Measurements from ENCODE around the gene RAB3GAP1. TPM values are rescaled to one million over a fixed set of nuclear protein-coding genes. Genes with fewer than 3 reads are reported as not detected.

RAB3GAP1 gene
- total RNA-seq, 1 donor from 2014 or later, result 23.4 TPM

DNA sequence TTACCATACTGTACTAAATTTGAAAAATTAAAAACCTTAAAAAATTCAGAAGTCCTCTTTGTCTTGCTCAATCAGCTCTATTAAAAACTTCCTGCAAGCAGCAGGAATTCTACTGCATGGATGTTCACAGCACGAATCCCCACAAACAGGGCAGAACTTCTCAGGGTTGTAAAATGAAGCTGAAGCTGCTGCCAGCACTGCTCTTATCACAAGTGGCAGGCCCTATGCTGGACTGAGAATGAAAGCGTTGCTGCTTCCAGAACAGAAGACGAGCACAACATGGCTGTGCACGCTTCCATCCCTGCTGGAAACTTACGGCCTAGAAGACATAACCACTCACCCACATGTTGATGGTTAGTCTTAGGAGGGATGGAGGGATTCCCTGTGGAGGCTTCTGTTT lies 134.0 kb downstream of the RAB3GAP1 start:
- H3K4me1 Mint-ChIP-seq (ENCODE audit: low read depth), result no peaks in the 10 kb centered on the region
- DNase-seq (ENCODE audit: low spot score), result no peak
- H3K36me3 Mint-ChIP-seq (ENCODE audit: low read depth), result peaks cover 4% of the 10 kb centered on the region
- no peaks in the 10 kb centered on the region for H3K27me3 Mint-ChIP-seq (ENCODE audit: insufficient read depth)
- H3K4me3 Mint-ChIP-seq, result no peak overlapping the region
- H3K27ac Mint-ChIP-seq, result no peak overlapping the region
- peaks cover 6% of the 10 kb centered on the region for H3K9me3 Mint-ChIP-seq
- intact Hi-C loops (cut with micrococcal nuclease), result no loop called here

GRCh38 chr2:135187270-135187669 lies 135.2 kb downstream of the RAB3GAP1 start:
- Mint-ChIP-seq H3K4me1 (ENCODE audit: low read depth) (no peaks in the 10 kb centered on the region), H3K4me3 (no peak overlapping the region), H3K27ac (no peak overlapping the region), H3K9me3 (peaks cover 6% of the 10 kb centered on the region), H3K36me3 (ENCODE audit: low read depth) (peaks cover 4% of the 10 kb centered on the region), H3K27me3 (ENCODE audit: insufficient read depth) (no peaks in the 10 kb centered on the region)
- no peak for DNase-seq (ENCODE audit: low spot score)
- intact Hi-C loops (cut with micrococcal nuclease), result no loop called here

GRCh38 chr2:135189148-135189547 lies 137.1 kb downstream of the RAB3GAP1 start:
- intact Hi-C loops (cut with micrococcal nuclease), result no loop called here
- H3K4me3 Mint-ChIP-seq, result no peak overlapping the region
- no peak for DNase-seq (ENCODE audit: low spot score)
- H3K36me3 Mint-ChIP-seq (ENCODE audit: low read depth), result peaks cover 4% of the 10 kb centered on the region
- no peak overlapping the region for H3K27ac Mint-ChIP-seq
- H3K9me3 Mint-ChIP-seq, result peaks cover 12% of the 10 kb centered on the region
- H3K4me1 Mint-ChIP-seq (ENCODE audit: low read depth), result no peaks in the 10 kb centered on the region
- H3K27me3 Mint-ChIP-seq (ENCODE audit: insufficient read depth), result no peaks in the 10 kb centered on the region

- Mint-ChIP-seq H3K27ac (no peak overlapping the region), H3K36me3 (ENCODE audit: low read depth) (peaks cover 4% of the 10 kb centered on the region), H3K4me3 (no peak overlapping the region), H3K4me1 (ENCODE audit: low read depth) (no peaks in the 10 kb centered on the region), H3K9me3 (peaks cover 15% of the 10 kb centered on the region), H3K27me3 (ENCODE audit: insufficient read depth) (no peaks in the 10 kb centered on the region)
- intact Hi-C loops (cut with micrococcal nuclease), result no loop called here
- DNase-seq (ENCODE audit: low spot score), result no peak
Measured at GRCh38 chr2:135190799-135191198, 138.7 kb downstream of the RAB3GAP1 start.

DNA sequence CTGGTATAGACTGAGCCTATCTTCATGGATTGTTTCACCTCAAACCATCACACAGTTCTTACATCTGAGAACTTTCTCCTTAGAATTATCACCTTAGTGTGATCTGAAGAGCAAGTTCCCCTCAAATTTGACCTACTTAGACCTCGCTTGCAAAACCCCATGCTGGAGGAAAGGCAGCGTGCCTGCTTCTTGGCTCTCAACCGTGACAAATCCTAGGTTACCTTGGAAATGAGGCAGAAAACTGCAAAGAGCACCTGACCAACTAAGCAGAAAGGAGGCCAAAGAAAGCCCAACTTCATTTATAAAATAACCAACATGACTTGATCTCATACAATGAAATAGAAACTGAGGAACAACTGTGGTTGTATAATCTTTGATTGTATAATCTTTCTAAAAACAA lies 146.4 kb downstream of the RAB3GAP1 start:
- Mint-ChIP-seq H3K9me3 (peaks cover 5% of the 10 kb centered on the region), H3K27ac (no peak overlapping the region), H3K4me1 (ENCODE audit: low read depth) (no peaks in the 10 kb centered on the region), H3K27me3 (ENCODE audit: insufficient read depth) (no peaks in the 10 kb centered on the region), H3K36me3 (ENCODE audit: low read depth) (no peaks in the 10 kb centered on the region), H3K4me3 (no peak overlapping the region)
- DNase-seq (ENCODE audit: low spot score), result no peak
- intact Hi-C loops (cut with micrococcal nuclease), result no loop called here

- Mint-ChIP-seq H3K9me3 (no peaks in the 10 kb centered on the region), H3K4me1 (ENCODE audit: low read depth) (no peaks in the 10 kb centered on the region)
- intact Hi-C loops (cut with micrococcal nuclease), result no loop called here
Measured at GRCh38 chr2:135202751-135203150, 150.7 kb downstream of the RAB3GAP1 start.

GRCh38 chr2:135203944-135204343 lies 151.9 kb downstream of the RAB3GAP1 start:
- H3K27ac Mint-ChIP-seq, result no peak overlapping the region
- H3K36me3 Mint-ChIP-seq (ENCODE audit: low read depth), result no peaks in the 10 kb centered on the region
- intact Hi-C loops (cut with micrococcal nuclease), result no loop called here
- H3K27me3 Mint-ChIP-seq (ENCODE audit: insufficient read depth), result no peaks in the 10 kb centered on the region
- no peaks in the 10 kb centered on the region for H3K4me1 Mint-ChIP-seq (ENCODE audit: low read depth)
- H3K4me3 Mint-ChIP-seq, result no peak overlapping the region
- DNase-seq (ENCODE audit: low spot score), result no peak
- no peaks in the 10 kb centered on the region for H3K9me3 Mint-ChIP-seq

More at GRCh38 chr2:135202751-135203150, 150.7 kb downstream of the RAB3GAP1 start:
- DNase-seq (ENCODE audit: low spot score), result no peak
- Mint-ChIP-seq H3K27me3 (ENCODE audit: insufficient read depth) (no peaks in the 10 kb centered on the region), H3K27ac (no peak overlapping the region), H3K4me3 (no peak overlapping the region), H3K36me3 (ENCODE audit: low read depth) (no peaks in the 10 kb centered on the region)

DNA sequence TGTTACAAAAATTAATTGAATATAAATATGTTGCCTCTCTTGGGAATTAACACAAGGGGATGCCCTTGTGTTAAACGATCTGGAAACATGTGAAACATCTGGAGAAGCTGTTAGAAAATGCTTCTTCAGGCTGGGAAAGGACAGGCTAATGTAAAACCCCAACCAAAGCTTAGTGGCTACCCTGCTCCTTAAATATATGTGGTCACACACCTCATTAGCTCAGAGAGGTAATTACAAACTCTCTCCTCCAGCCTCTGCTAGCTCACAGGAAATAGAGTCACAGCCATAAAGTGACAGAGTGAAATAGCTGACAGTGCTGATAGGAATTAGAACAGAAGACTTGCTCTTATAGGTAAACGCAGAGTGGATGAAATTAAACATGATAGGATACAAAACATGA lies 155.9 kb downstream of the RAB3GAP1 start:
- Mint-ChIP-seq H3K9me3 (no peaks in the 10 kb centered on the region), H3K4me3 (no peak overlapping the region), H3K27ac (no peak overlapping the region), H3K27me3 (ENCODE audit: insufficient read depth) (no peaks in the 10 kb centered on the region), H3K4me1 (ENCODE audit: low read depth) (no peaks in the 10 kb centered on the region), H3K36me3 (ENCODE audit: low read depth) (no peaks in the 10 kb centered on the region)
- no peak for DNase-seq (ENCODE audit: low spot score)
- intact Hi-C loops (cut with micrococcal nuclease), result no loop called here

GRCh38 chr2:135212757-135213156 lies 160.7 kb downstream of the RAB3GAP1 start:
- H3K4me3 Mint-ChIP-seq, result no peak overlapping the region
- no peak for DNase-seq (ENCODE audit: low spot score)

GRCh38 chr2:135218426-135218825 lies 166.3 kb downstream of the RAB3GAP1 start:
- DNase-seq (ENCODE audit: low spot score), result no peak
- Mint-ChIP-seq H3K9me3 (no peaks in the 10 kb centered on the region), H3K27me3 (ENCODE audit: insufficient read depth) (no peaks in the 10 kb centered on the region), H3K27ac (no peak overlapping the region), H3K36me3 (ENCODE audit: low read depth) (no peaks in the 10 kb centered on the region), H3K4me3 (no peak overlapping the region), H3K4me1 (ENCODE audit: low read depth) (no peaks in the 10 kb centered on the region)
- intact Hi-C loops (cut with micrococcal nuclease), result no loop called here

More at GRCh38 chr2:135212757-135213156, 160.7 kb downstream of the RAB3GAP1 start:
- no peaks in the 10 kb centered on the region for H3K4me1 Mint-ChIP-seq (ENCODE audit: low read depth)
- H3K36me3 Mint-ChIP-seq (ENCODE audit: low read depth), result no peaks in the 10 kb centered on the region
- no peaks in the 10 kb centered on the region for H3K27me3 Mint-ChIP-seq (ENCODE audit: insufficient read depth)
- no peak overlapping the region for H3K27ac Mint-ChIP-seq
- intact Hi-C loops (cut with micrococcal nuclease), result no loop called here
- H3K9me3 Mint-ChIP-seq, result no peaks in the 10 kb centered on the region

DNA sequence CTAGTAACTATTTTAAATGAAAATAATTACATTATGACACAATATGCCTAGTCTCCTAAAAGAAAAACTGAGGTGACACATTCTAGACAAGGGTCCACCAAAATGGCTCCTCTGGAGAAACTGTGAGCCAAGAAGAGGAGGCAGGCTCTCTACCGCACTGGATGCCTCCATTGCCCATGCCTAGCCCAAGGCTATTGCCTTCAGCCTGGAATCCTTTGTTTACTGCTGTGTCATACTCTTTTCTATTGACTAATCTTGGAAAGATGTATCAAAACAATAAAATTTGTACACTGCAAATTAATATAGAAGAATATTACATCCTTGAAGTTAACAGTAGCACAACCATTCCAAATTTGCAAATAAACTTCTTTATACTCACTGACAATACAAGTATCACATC lies 167.1 kb downstream of the RAB3GAP1 start:
- Mint-ChIP-seq H3K4me1 (ENCODE audit: low read depth) (no peaks in the 10 kb centered on the region), H3K4me3 (no peak overlapping the region), H3K27ac (no peak overlapping the region), H3K9me3 (no peaks in the 10 kb centered on the region), H3K27me3 (ENCODE audit: insufficient read depth) (no peaks in the 10 kb centered on the region), H3K36me3 (ENCODE audit: low read depth) (no peaks in the 10 kb centered on the region)
- no peak for DNase-seq (ENCODE audit: low spot score)
- intact Hi-C loops (cut with micrococcal nuclease), result no loop called here

Other genes starting within 250 kb of the RAB3GAP1 start
- gene ACMSD, start 213.7 kb upstream of the RAB3GAP1 start, total RNA-seq, result not detected in 2 replicates
- gene CCNT2, start 133.5 kb upstream of the RAB3GAP1 start, total RNA-seq, result 41.4 and 43.7 TPM in 2 replicates
- not detected in 2 replicates for gene MAP3K19, start 4.8 kb upstream of the RAB3GAP1 start, total RNA-seq

All from activated T-helper 1 cell treated with anti-CD3 and anti-CD28 coated beads, Interleukin-12 subunit alpha, Interleukin-12 subunit beta, Interleukin-2, Interleukin-4 antibody, amounts not matched to agents 30 ng/mL and 10 ng/mL and 1 ng/mL, durations not matched to agents 14 hours and 24 hours and 36 hours (primary cell).